HepG2 (cell line): Measurements from ENCODE around the gene GJB1. TPM values are rescaled to one million over a fixed set of nuclear protein-coding genes. Genes with fewer than 3 reads are reported as not detected.
A peak's percentile ranks its signal among the peaks of the same experiment; 100 is the strongest.

Source experiments
- BORCS8-MEF2B ChIP-seq: sonication (generic); formaldehyde crosslinking; IDR thresholded peaks from 2 replicates; pipeline ENCODE4 v1.8.0; 2022; ENCODE audit warnings: mild to moderate bottlenecking, missing genetic modification reagents
- EP300 ChIP-seq, 3 experiments: sonication (generic) in 1 of 3; formaldehyde crosslinking in 1 of 3; IDR thresholded peaks; 2 replicates each; pipeline versions ENCODE4 v1.5.1 to v1.6.1; 2011 to 2020; ENCODE audit warnings: low read depth in 2 of 3, low read length in 2 of 3, borderline replicate concordance in 1 of 3, improper control_type of control experiment in 1 of 3, mild to moderate bottlenecking in 1 of 3, missing genetic modification reagents in 1 of 3, moderate library complexity in 1 of 3
- HIC2 ChIP-seq: sonication (generic); formaldehyde crosslinking; IDR thresholded peaks from 2 replicates; pipeline ENCODE4 v1.9.0; 2022; ENCODE audit warnings: low read depth, missing genetic modification reagents
- IKZF4 ChIP-seq: sonication (generic); formaldehyde crosslinking; IDR thresholded peaks from 2 replicates; pipeline ENCODE4 v1.5.1; 2020; ENCODE audit warnings: borderline replicate concordance, mild to moderate bottlenecking, low read depth, missing genetic modification reagents; ENCODE audit errors: not compliant biosample characterization
- NCOA2 ChIP-seq: sonication (generic); formaldehyde crosslinking; IDR thresholded peaks from 2 replicates; pipeline ENCODE4 v1.8.0; 2022; ENCODE audit warnings: inconsistent platforms
- PATZ1 ChIP-seq: sonication (generic); formaldehyde crosslinking; IDR thresholded peaks from 2 replicates; pipeline ENCODE4 v1.4.0; 2020; ENCODE audit warnings: missing genetic modification reagents
- RFX3 ChIP-seq: IDR thresholded peaks from 2 replicates; pipeline ENCODE4 v1.6.1; 2016; ENCODE audit warnings: missing biosample characterization, missing genetic modification reagents
- SOX13 ChIP-seq, 3 experiments: fragments of 450-650 bp in 1 of 3; sonication (generic) in 1 of 3; formaldehyde crosslinking in 1 of 3; IDR thresholded peaks in 2 of 3; conservative IDR thresholded peaks in 1 of 3; 2 replicates each; pipeline versions ENCODE4 v1.5.0 to v1.6.1; 2016 to 2020; ENCODE audit warnings: antibody characterized with exemption in 1 of 3, mild to moderate bottlenecking in 1 of 3, missing compliant biosample characterization in 1 of 3, missing genetic modification reagents in 1 of 3, moderate library complexity in 1 of 3
- SOX6 ChIP-seq, 2 experiments: fragments of 450-650 bp in 1 of 2; sonication (generic) in 1 of 2; formaldehyde crosslinking in 1 of 2; IDR thresholded peaks; 2 replicates each; pipeline versions ENCODE4 v1.4.0 to v1.6.1; 2017 to 2020; ENCODE audit warnings: antibody characterized with exemption in 1 of 2, mild to moderate bottlenecking in 1 of 2, missing genetic modification reagents in 1 of 2
- TAF1 ChIP-seq: sonication (generic); formaldehyde crosslinking; IDR thresholded peaks from 2 replicates; pipeline ENCODE4 v1.4.0; 2020; ENCODE audit warnings: missing genetic modification reagents
- TCF12 ChIP-seq, 2 experiments: fragments of 450-650 bp in 1 of 2; sonication (generic) in 1 of 2; formaldehyde crosslinking in 1 of 2; IDR thresholded peaks; 2 replicates each; pipeline versions ENCODE4 v1.6.1 to v1.8.0; 2017 to 2022; ENCODE audit warnings: antibody characterized with exemption in 1 of 2, mild to moderate bottlenecking in 1 of 2, missing genetic modification reagents in 1 of 2, moderate library complexity in 1 of 2
- ZNF333 ChIP-seq: sonication (generic); formaldehyde crosslinking; IDR thresholded peaks from 2 replicates; pipeline ENCODE4 v1.4.0; 2020; ENCODE audit warnings: mild to moderate bottlenecking, missing genetic modification reagents, borderline replicate concordance
- ZNF777 ChIP-seq: sonication (generic); formaldehyde crosslinking; IDR thresholded peaks from 2 replicates; pipeline ENCODE4 v1.4.0; 2020; ENCODE audit warnings: missing genetic modification reagents
- ZSCAN9 ChIP-seq: IDR thresholded peaks from 2 replicates; pipeline ENCODE4 v1.6.1; 2016; ENCODE audit warnings: borderline replicate concordance
- polyA plus RNA-seq, 8 experiments: library from polyadenylated mRNA; depleted of rRNA in 3 of 8; stranded (reverse) in 7 of 8; unstranded in 1 of 8; fragments of >200 nt; fragmentation: Illumina TruSeq in 4 of 8; extraction: Trizol in 4 of 8; gene quantifications; 2 replicates each; pipeline versions ENCODE4 v1.2.1 to v1.2.3, GENCODE V29; 2011 to 2016; ENCODE audit warnings: low read depth in 4 of 8, missing spikeins in 1 of 8, mixed read lengths in 1 of 8; ENCODE audit not compliant: insufficient read depth in 1 of 8
- total RNA-seq, 5 experiments: library from RNA; depleted of rRNA; stranded (reverse); fragments of >200 nt; fragmentation: Illumina TruSeq; extraction: Trizol; gene quantifications; 2 replicates each; pipeline ENCODE4 v1.2.3, GENCODE V29; 2016; ENCODE audit warnings: low read depth in 1 of 5
- TF ChIP-seq, protein P1 (sequence below), 2 experiments: IDR thresholded peaks; 2 replicates each; pipeline ENCODE4 v1.6.1; 2011 to 2012; ENCODE audit warnings: low read length in 2 of 2, borderline replicate concordance in 1 of 2, low read depth in 1 of 2, mild to moderate bottlenecking in 1 of 2, moderate library complexity in 1 of 2
- TF ChIP-seq, protein P2 (sequence below): sonication (generic); formaldehyde crosslinking; IDR thresholded peaks from 2 replicates; pipeline ENCODE4 v1.4.0; 2020; ENCODE audit warnings: missing genetic modification reagents, borderline replicate concordance

The GJB1 gene
- total and polyA plus RNA-seq, 2 of the 13 experiments (the other 11 are each of a cell fraction or from before 2014, with no cell fraction given) = 111 to 161 TPM

DNA sequence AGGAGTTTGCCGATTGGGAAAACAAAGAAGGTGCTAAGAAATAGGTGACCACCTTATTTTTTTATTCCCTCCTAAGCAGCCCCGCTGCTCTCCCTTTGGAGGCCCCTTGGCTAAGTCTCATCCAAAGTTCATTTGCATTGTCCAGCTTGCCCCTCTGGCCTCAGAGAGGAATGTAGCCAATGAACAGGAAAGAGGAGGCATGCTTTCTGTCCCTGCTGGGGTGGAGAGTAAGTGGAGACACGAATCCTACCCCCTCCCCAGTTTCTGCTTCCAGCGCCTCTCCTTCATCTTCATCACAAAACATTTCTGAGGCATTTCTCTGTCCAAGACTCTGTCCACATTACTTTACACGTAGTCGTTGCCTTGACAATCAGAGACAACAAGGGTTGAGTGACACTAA is 39.7 kb upstream of the GJB1 start (continued):
- TF ChIP-seq HIC2 (CRISPR knock-in tag) (no peak), ZSCAN9 (peak; percentile 71), TAF1 (CRISPR knock-in tag) (peak; percentile 22; the same call in 1 of the 2 replicates), EP300 (IDR thresholded peaks at IDR 0.05; ENCODE audit: low read depth in 2 of 2, low read length in 2 of 2) (peak in 1 of 2 experiments; percentile 65; a peak in 2 of 4 replicates), EP300 (CRISPR knock-in tag; IDR thresholded peaks at IDR 0.05; ENCODE audit: borderline replicate concordance) (no peak), IKZF4 (CRISPR knock-in tag) (no peak), BORCS8-MEF2B (CRISPR knock-in tag) (0 out of 2 replicates have a peak, but pooled peaks have one; percentile 17), TCF12 (IDR thresholded peaks at IDR 0.05) (no peak), TCF12 (CRISPR knock-in tag; IDR thresholded peaks at IDR 0.05) (0 out of 2 replicates have a peak, but pooled peaks have one; percentile 36), ZNF333 (CRISPR knock-in tag) (no peak), SOX13 (IDR thresholded peaks at IDR 0.05) (no peak), SOX13 (CRISPR knock-in tag; conservative IDR thresholded peaks at IDR 0.05 in 1 of 2, IDR thresholded peaks at IDR 0.05 in 1 of 2) (peak in 1 of 2 experiments; percentile 74; a peak in 2 of 4 replicates), SOX6 (IDR thresholded peaks at IDR 0.05) (no peak), SOX6 (CRISPR knock-in tag; IDR thresholded peaks at IDR 0.05) (peak; percentile 64), NCOA2 (peak; percentile 62; the same call in 1 of the 2 replicates), PATZ1 (CRISPR knock-in tag) (peak; percentile 75), RFX3 (CRISPR knock-in tag) (peak; percentile 46; the same call in 1 of the 2 replicates), ZNF777 (CRISPR knock-in tag) (0 out of 2 replicates have a peak, but pooled peaks have one; percentile 16)
- TF ChIP-seq, protein P1, sequence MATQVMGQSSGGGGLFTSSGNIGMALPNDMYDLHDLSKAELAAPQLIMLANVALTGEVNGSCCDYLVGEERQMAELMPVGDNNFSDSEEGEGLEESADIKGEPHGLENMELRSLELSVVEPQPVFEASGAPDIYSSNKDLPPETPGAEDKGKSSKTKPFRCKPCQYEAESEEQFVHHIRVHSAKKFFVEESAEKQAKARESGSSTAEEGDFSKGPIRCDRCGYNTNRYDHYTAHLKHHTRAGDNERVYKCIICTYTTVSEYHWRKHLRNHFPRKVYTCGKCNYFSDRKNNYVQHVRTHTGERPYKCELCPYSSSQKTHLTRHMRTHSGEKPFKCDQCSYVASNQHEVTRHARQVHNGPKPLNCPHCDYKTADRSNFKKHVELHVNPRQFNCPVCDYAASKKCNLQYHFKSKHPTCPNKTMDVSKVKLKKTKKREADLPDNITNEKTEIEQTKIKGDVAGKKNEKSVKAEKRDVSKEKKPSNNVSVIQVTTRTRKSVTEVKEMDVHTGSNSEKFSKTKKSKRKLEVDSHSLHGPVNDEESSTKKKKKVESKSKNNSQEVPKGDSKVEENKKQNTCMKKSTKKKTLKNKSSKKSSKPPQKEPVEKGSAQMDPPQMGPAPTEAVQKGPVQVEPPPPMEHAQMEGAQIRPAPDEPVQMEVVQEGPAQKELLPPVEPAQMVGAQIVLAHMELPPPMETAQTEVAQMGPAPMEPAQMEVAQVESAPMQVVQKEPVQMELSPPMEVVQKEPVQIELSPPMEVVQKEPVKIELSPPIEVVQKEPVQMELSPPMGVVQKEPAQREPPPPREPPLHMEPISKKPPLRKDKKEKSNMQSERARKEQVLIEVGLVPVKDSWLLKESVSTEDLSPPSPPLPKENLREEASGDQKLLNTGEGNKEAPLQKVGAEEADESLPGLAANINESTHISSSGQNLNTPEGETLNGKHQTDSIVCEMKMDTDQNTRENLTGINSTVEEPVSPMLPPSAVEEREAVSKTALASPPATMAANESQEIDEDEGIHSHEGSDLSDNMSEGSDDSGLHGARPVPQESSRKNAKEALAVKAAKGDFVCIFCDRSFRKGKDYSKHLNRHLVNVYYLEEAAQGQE (IDR thresholded peaks at IDR 0.05; ENCODE audit: borderline replicate concordance in 1 of 2, low read depth in 1 of 2, low read length in 2 of 2) = peak in 1 of 2 experiments; percentile 53; a peak in 1 of 4 replicates
- TF ChIP-seq, protein P2, sequence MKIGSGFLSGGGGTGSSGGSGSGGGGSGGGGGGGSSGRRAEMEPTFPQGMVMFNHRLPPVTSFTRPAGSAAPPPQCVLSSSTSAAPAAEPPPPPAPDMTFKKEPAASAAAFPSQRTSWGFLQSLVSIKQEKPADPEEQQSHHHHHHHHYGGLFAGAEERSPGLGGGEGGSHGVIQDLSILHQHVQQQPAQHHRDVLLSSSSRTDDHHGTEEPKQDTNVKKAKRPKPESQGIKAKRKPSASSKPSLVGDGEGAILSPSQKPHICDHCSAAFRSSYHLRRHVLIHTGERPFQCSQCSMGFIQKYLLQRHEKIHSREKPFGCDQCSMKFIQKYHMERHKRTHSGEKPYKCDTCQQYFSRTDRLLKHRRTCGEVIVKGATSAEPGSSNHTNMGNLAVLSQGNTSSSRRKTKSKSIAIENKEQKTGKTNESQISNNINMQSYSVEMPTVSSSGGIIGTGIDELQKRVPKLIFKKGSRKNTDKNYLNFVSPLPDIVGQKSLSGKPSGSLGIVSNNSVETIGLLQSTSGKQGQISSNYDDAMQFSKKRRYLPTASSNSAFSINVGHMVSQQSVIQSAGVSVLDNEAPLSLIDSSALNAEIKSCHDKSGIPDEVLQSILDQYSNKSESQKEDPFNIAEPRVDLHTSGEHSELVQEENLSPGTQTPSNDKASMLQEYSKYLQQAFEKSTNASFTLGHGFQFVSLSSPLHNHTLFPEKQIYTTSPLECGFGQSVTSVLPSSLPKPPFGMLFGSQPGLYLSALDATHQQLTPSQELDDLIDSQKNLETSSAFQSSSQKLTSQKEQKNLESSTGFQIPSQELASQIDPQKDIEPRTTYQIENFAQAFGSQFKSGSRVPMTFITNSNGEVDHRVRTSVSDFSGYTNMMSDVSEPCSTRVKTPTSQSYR (CRISPR knock-in tag) = peak; percentile 35; the same call in 1 of the 2 replicates
